ENCODE data around the gene ZNF814.
"Not testable (repeated sequence)": the region's sequence is repeated elsewhere in the genome, so short reads cannot be mapped to it uniquely, and the experiment has no call there.

ZNF814 gene

GRCh38 chr19:57815247-57816075 is 73.4 kb downstream of the ZNF814 start:
- DNase-seq, result no peak

GRCh38 chr19:57814505-57815246 is 74.2 kb downstream of the ZNF814 start, which contains the start of gene ZNF552:
TSS of gene ZNF552 (minus strand) at chr19:57814913. CDS start at chr19:57814743, 170 bp downstream.
- DNase-seq, result peak; percentile 59

GRCh38 chr19:57813919-57814504 is 74.8 kb downstream of the ZNF814 start:
- DNase-seq, result no peak

- DNase-seq, result not testable (repeated sequence)
Observed at GRCh38 chr19:57812975-57813820, 75.6 kb downstream of the ZNF814 start.

- DNase-seq, result no peak
Observed at GRCh38 chr19:57812226-57812625, 76.6 kb downstream of the ZNF814 start.

DNA sequence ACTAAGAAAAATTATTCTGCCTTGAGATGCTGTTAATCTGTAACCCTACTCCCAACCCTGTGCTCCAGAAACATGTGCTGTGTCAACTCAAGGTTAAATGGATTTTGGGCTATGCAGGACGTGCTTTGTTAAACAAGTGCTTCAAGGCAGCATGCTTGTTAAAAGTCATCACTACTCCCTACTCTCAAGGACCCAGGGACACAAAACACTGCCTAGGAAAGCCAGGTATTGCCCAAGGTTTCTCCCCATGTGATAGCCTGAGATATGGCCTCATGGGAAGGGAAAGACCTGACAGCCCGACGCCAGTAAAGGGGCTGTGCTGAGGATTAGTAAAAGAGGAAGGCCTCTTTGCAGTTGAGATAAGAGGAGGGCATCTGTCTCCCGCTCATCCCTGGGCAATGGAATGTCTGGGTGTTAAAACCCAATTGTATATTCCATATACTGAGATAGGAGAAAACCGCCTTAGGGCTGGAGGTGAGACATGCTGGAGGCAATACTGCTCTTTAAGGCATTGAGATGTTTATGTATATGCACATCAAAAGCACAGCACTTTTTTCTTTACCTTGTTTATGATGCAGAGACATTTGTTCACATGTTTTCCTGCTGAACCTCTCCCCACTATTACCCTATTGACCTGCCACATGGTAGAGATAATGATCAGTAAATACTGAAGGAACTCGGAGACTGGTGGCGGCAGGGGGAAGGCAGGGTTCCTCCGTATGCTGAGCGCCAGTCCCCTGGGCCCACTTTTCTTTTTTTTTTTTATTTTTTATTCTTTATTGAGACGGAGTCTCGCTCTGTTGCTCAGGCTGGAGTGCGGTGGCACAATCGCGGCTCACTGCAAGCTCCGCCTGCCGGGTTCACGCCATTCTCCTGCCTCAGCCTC is 78.2 kb downstream of the ZNF814 start:
- not testable (repeated sequence) for DNase-seq

GRCh38 chr19:57807541-57807940 is 81.3 kb downstream of the ZNF814 start:
- no peak for DNase-seq

- DNase-seq, result no peak
Observed at GRCh38 chr19:57803594-57804325, 85.1 kb downstream of the ZNF814 start.

DNA sequence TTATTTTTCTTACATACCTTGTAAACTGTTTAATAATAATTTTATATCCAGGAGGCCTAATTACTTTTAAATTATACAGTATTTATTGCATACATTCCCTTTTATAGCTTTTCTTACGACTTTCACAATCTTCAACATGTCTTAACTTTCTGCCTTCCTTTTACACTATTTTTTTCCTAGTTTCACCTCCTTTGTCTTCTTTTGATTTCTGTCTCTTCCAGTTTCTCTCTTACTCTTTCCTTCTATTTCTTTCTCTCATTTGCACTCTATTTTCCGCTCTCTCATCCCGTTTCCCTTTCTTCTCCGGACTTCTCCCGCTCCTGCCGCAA is 85.6 kb downstream of the ZNF814 start:
- DNase-seq, result no peak

- no peak for DNase-seq
Observed at GRCh38 chr19:57802269-57802668, 86.6 kb downstream of the ZNF814 start.

DNA sequence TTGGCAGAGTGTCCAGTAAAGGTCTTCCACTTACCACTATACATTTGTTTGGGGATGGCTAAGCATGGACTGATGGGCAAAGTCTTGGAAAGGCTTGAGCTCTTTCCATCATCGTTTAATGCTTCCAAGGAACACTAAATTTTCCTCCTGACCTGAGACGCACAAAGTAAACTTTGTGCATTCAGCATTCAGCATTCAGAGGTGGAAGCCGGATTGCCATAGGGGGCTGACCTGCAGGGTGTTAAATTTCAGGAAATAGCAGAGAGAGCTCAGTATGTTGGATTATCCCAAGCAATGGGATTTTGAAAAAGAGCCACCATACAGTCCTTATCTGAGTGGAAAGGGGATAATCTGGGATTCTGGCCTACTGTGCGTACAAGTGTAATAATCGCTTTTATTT is 88.1 kb downstream of the ZNF814 start:
- DNase-seq, result no peak
